ENCODE measurements around the gene AGPAT4. TPM values are rescaled to one million over a fixed set of nuclear protein-coding genes. Genes with fewer than 3 reads are reported as not detected.

Gene AGPAT4
- total RNA-seq, 1 experiment from 2014 or later, result 15.5 TPM

DNA sequence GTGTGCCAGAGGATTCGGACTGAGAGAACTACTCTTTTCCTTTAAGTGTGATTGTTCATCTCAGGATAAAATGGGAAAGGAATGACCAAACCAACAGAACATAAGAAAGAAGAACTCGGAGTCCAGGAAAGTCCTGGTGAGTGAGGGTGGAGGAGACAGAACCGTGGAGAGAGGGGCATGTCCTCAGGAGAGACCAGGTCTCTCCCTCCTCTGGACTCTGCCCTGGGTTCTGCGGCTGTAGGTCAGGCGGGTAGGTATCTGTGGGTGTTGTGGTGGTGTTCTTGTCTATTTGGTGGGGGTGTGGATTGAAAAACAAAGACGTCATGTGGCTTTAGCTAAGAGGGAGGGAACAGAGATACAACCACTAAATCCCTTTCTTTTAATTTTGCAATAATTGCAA is 29.1 kb upstream of the AGPAT4 start (continued):
- TF ChIP-seq SRF (IDR thresholded peaks at IDR 0.05; ENCODE audit: low read depth) (no peak), ZBTB33 (IDR thresholded peaks at IDR 0.05; ENCODE audit: extremely low read depth, insufficient replicate concordance, low read length) (no peak), POLR2A (IDR thresholded peaks at IDR 0.05; ENCODE audit: borderline replicate concordance, extremely low read depth, insufficient read depth, insufficient read length) (no peak), SIN3A (IDR thresholded peaks at IDR 0.05; ENCODE audit: low read depth) (no peak), JUND (IDR thresholded peaks at IDR 0.05) (no peak)

DNA sequence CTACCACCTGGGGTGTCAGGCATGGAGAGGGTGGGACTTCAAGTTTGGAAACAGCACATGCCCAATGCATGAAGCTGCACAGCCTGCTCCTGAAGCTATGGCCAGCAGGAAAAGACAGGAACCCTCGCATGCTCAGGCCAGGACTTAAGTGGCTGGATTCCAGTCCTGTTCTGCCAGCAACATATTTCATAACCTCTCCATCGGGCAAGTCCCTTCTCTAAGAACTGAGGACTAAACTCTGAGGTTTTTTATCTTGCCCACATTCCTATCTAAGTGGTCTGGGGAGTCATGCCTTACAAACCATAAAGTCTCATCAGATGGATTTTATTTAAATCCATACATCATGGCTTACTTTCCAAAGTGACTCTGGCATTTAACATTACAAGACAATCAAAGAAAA is 27.5 kb upstream of the AGPAT4 start:
- Histone ChIP-seq H3K9ac (ENCODE audit: low read length) (no peak overlapping the region), H3K36me3 (ENCODE audit: control insufficient read depth in 1 of 2, insufficient read depth in 2 of 2, low read length in 2 of 2) (no peaks in the 10 kb centered on the region), H3K27me3 (ENCODE audit: insufficient read depth, low read length) (no peaks in the 10 kb centered on the region), H3K27ac (ENCODE audit: low read depth, low read length) (no peak overlapping the region), H3K4me3 (replicated peaks in 1 of 2; ENCODE audit: low read depth in 1 of 2, low read length in 2 of 2) (no peak overlapping the region), H3K4me1 (ENCODE audit: control insufficient read depth in 1 of 2, insufficient read depth in 2 of 2, low read length in 2 of 2) (peaks cover 5 to 28% of the 10 kb centered on the region in 2 experiments), H3K9me3 (ENCODE audit: control insufficient read depth in 1 of 2, insufficient read depth in 1 of 2, low read depth in 1 of 2, low read length in 2 of 2) (0 out of 4 replicates have a peak, but pooled peaks cover 0 to 4% of the 10 kb centered on the region in 2 experiments), H4K20me1 (ENCODE audit: insufficient read depth) (no peaks in the 10 kb centered on the region), H3K79me2 (ENCODE audit: insufficient read depth, low read length) (no peaks in the 10 kb centered on the region), H2AFZ (ENCODE audit: low read depth, low read length, poor library complexity, severe bottlenecking) (no peak overlapping the region), H3K9me2 (ENCODE audit: insufficient read depth) (no peaks in the 10 kb centered on the region), H3K4me2 (ENCODE audit: low read length) (no peak overlapping the region)
- BruUV-seq (replicated peaks), result no TSS peak
- RAD21 ChIA-PET (ENCODE audit: low non-redundant PET in 1 of 2, low total read pairs in 2 of 2, uncharacterized antibody in 2 of 2, unreplicated experiment in 2 of 2), result no interaction called here
- intact Hi-C loops (cut with micrococcal nuclease), result no loop called here
- POLR2A ChIA-PET, result no interaction called here
- TF ChIP-seq MAX (IDR thresholded peaks at IDR 0.05), result peak; percentile 36; the same call in 1 of the 2 replicates
- no peak for TF ChIP-seq ZFX (IDR thresholded peaks at IDR 0.05)
- no peak for TF ChIP-seq FOSL1 (IDR thresholded peaks at IDR 0.05; ENCODE audit: low read depth)
- no peak for TF ChIP-seq ZNF274 (IDR thresholded peaks at IDR 0.05; ENCODE audit: low read depth, low read length)
- DNase-seq (ENCODE audit: low read depth, low spot score) (no peak), ATAC-seq (no peak)
- CTCF ChIA-PET, result no interaction called here

All from HCT116 (cell line).